BLaER1 (cell line): Measurements from ENCODE around the gene MPP7.

Experiments used
- H3K27ac ChIP-seq: shearing (Covaris generic); formaldehyde crosslinking; 2 replicates; pipeline ENCODE4 v1.8.1; 2022
- H3K27me3 ChIP-seq: shearing (Covaris generic); formaldehyde crosslinking; 2 replicates; pipeline ENCODE4 v1.8.1; 2022
- H3K36me3 ChIP-seq: shearing (Covaris generic); formaldehyde crosslinking; 2 replicates; pipeline ENCODE4 v1.8.1; 2022
- H3K4me1 ChIP-seq: shearing (Covaris generic); formaldehyde crosslinking; 2 replicates; pipeline ENCODE4 v1.8.1; 2022
- H3K4me2 ChIP-seq: shearing (Covaris generic); formaldehyde crosslinking; 2 replicates; pipeline ENCODE4 v1.8.1; 2022
- H3K4me3 ChIP-seq: shearing (Covaris generic); formaldehyde crosslinking; 2 replicates; pipeline ENCODE4 v1.8.1; 2022
- H3K9ac ChIP-seq: shearing (Covaris generic); formaldehyde crosslinking; 2 replicates; pipeline ENCODE4 v1.8.1; 2022
- H3K9me3 ChIP-seq: shearing (Covaris generic); formaldehyde crosslinking; 2 replicates; pipeline ENCODE4 v1.8.1; 2022
- H4K20me1 ChIP-seq: shearing (Covaris generic); formaldehyde crosslinking; 2 replicates; pipeline ENCODE4 v1.8.1; 2022
- Cebpa-rat ChIP-seq: shearing (Covaris generic); IDR thresholded peaks from 2 replicates; pipeline ENCODE4 v1.8.1; 2022

The MPP7 gene

GRCh38 chr10:28312572-28312971 is 9.7 kb upstream of the MPP7 start:
- H3K27ac ChIP-seq = no peak overlapping the region
- no peak for TF ChIP-seq Cebpa-rat
- H3K4me3 ChIP-seq = no peak overlapping the region
- H3K27me3 ChIP-seq = no peaks in the 10 kb centered on the region
- H3K9ac ChIP-seq = no peak overlapping the region
- peaks cover 15% of the 10 kb centered on the region for H3K4me1 ChIP-seq
- no peak overlapping the region for H3K4me2 ChIP-seq
- H4K20me1 ChIP-seq = no peaks in the 10 kb centered on the region
- H3K36me3 ChIP-seq = no peaks in the 10 kb centered on the region
- peaks cover 9% of the 10 kb centered on the region for H3K9me3 ChIP-seq

GRCh38 chr10:28311104-28311503 is 8.2 kb upstream of the MPP7 start:
- no peak overlapping the region for H3K9ac ChIP-seq
- H3K4me3 ChIP-seq = no peak overlapping the region
- no peaks in the 10 kb centered on the region for H3K27me3 ChIP-seq
- no peaks in the 10 kb centered on the region for H4K20me1 ChIP-seq
- no peaks in the 10 kb centered on the region for H3K36me3 ChIP-seq
- peaks cover 13% of the 10 kb centered on the region for H3K4me1 ChIP-seq
- no peak for TF ChIP-seq Cebpa-rat
- no peak overlapping the region for H3K4me2 ChIP-seq
- H3K9me3 ChIP-seq = peaks cover 9% of the 10 kb centered on the region
- H3K27ac ChIP-seq = no peak overlapping the region

GRCh38 chr10:28307267-28307666 is 4.4 kb upstream of the MPP7 start:
- H3K9me3 ChIP-seq = peaks cover 6% of the 10 kb centered on the region

GRCh38 chr10:28305553-28305952 is 2.7 kb upstream of the MPP7 start:
- H3K36me3 ChIP-seq = no peaks in the 10 kb centered on the region
- no peak overlapping the region for H3K9ac ChIP-seq
- H3K27me3 ChIP-seq = peaks cover 13% of the 10 kb centered on the region; the same call in 1 of the 2 replicates
- no peaks in the 10 kb centered on the region for H4K20me1 ChIP-seq
- no peak for TF ChIP-seq Cebpa-rat
- H3K4me3 ChIP-seq = no peak overlapping the region
- H3K4me2 ChIP-seq = no peak overlapping the region
- H3K27ac ChIP-seq = no peak overlapping the region
- no peaks in the 10 kb centered on the region for H3K9me3 ChIP-seq
- peaks cover 40% of the 10 kb centered on the region for H3K4me1 ChIP-seq

More at GRCh38 chr10:28307267-28307666, 4.4 kb upstream of the MPP7 start:
- peaks cover 13% of the 10 kb centered on the region; the same call in 1 of the 2 replicates for H3K27me3 ChIP-seq
- H3K4me1 ChIP-seq = peaks cover 24% of the 10 kb centered on the region
- no peaks in the 10 kb centered on the region for H4K20me1 ChIP-seq
- no peak overlapping the region for H3K4me3 ChIP-seq
- no peak for TF ChIP-seq Cebpa-rat
- no peak overlapping the region for H3K4me2 ChIP-seq
- no peaks in the 10 kb centered on the region for H3K36me3 ChIP-seq
- no peak overlapping the region for H3K9ac ChIP-seq
- H3K27ac ChIP-seq = no peak overlapping the region

- Histone ChIP-seq H3K4me2 (peak overlapping the region; percentile 80), H3K36me3 (no peaks in the 10 kb centered on the region), H3K27me3 (peaks cover 13% of the 10 kb centered on the region; the same call in 1 of the 2 replicates), H3K9me3 (no peaks in the 10 kb centered on the region), H4K20me1 (no peaks in the 10 kb centered on the region), H3K9ac (no peak overlapping the region), H3K27ac (no peak overlapping the region), H3K4me1 (peaks cover 41% of the 10 kb centered on the region), H3K4me3 (no peak overlapping the region)
- no peak for TF ChIP-seq Cebpa-rat
Observed at GRCh38 chr10:28304032-28304571, 1.2 kb upstream of the MPP7 start.

- Histone ChIP-seq H3K36me3 (no peaks in the 10 kb centered on the region), H3K4me3 (peak overlapping the region; percentile 84), H3K4me2 (peak overlapping the region; percentile 72), H3K4me1 (peaks cover 37% of the 10 kb centered on the region), H4K20me1 (no peaks in the 10 kb centered on the region), H3K9me3 (no peaks in the 10 kb centered on the region), H3K27ac (no peak overlapping the region), H3K9ac (peak overlapping the region; percentile 80), H3K27me3 (peaks cover 13% of the 10 kb centered on the region; the same call in 1 of the 2 replicates)
- TF ChIP-seq Cebpa-rat = no peak
Observed at GRCh38 chr10:28302012-28302637, 739 bp downstream of the MPP7 start.

GRCh38 chr10:28300027-28300426 is 2.8 kb downstream of the MPP7 start:
- no peak overlapping the region for H3K27ac ChIP-seq
- no peak overlapping the region for H3K9ac ChIP-seq
- no peak for TF ChIP-seq Cebpa-rat
- H3K9me3 ChIP-seq = no peaks in the 10 kb centered on the region
- H3K4me1 ChIP-seq = peaks cover 37% of the 10 kb centered on the region
- H3K4me2 ChIP-seq = no peak overlapping the region
- no peaks in the 10 kb centered on the region for H4K20me1 ChIP-seq
- peaks cover 10% of the 10 kb centered on the region; the same call in 1 of the 2 replicates for H3K27me3 ChIP-seq
- no peak overlapping the region for H3K4me3 ChIP-seq
- H3K36me3 ChIP-seq = no peaks in the 10 kb centered on the region

- TF ChIP-seq Cebpa-rat = no peak
- Histone ChIP-seq H3K4me1 (peaks cover 34% of the 10 kb centered on the region), H3K9me3 (no peaks in the 10 kb centered on the region), H3K27ac (no peak overlapping the region), H3K4me2 (peak overlapping the region; percentile 11), H3K4me3 (no peak overlapping the region), H3K36me3 (no peaks in the 10 kb centered on the region), H4K20me1 (no peaks in the 10 kb centered on the region), H3K9ac (no peak overlapping the region), H3K27me3 (peaks cover 4% of the 10 kb centered on the region; the same call in 1 of the 2 replicates)
Observed at GRCh38 chr10:28298951-28299350, 3.9 kb downstream of the MPP7 start.

- Histone ChIP-seq H3K27me3 (no peaks in the 10 kb centered on the region), H3K9ac (no peak overlapping the region), H3K27ac (no peak overlapping the region), H4K20me1 (no peaks in the 10 kb centered on the region), H3K9me3 (no peaks in the 10 kb centered on the region), H3K36me3 (no peaks in the 10 kb centered on the region), H3K4me2 (no peak overlapping the region), H3K4me3 (no peak overlapping the region), H3K4me1 (peaks cover 15% of the 10 kb centered on the region)
- no peak for TF ChIP-seq Cebpa-rat
Observed at GRCh38 chr10:28296023-28296422, 6.8 kb downstream of the MPP7 start.

- no peak for TF ChIP-seq Cebpa-rat
- Histone ChIP-seq H3K9me3 (no peaks in the 10 kb centered on the region), H3K27me3 (no peaks in the 10 kb centered on the region), H3K4me1 (peaks cover 10% of the 10 kb centered on the region), H3K4me3 (no peak overlapping the region), H3K9ac (no peak overlapping the region), H3K4me2 (no peak overlapping the region), H3K27ac (no peak overlapping the region), H3K36me3 (no peaks in the 10 kb centered on the region), H4K20me1 (no peaks in the 10 kb centered on the region)
Observed at GRCh38 chr10:28295336-28295735, 7.5 kb downstream of the MPP7 start.
